Esophagus (tissue), 2 donors: ENCODE results near the gene RTL5. TPM values are rescaled to one million over a fixed set of nuclear protein-coding genes. Genes with fewer than 3 reads are reported as not detected.

Experiments used
- H3K27ac ChIP-seq, 2 donors: one replicate each; pipeline ENCODE4 v1.5.1; 2013; ENCODE audit warnings: low read depth in 2 of 2, mild to moderate bottlenecking in 2 of 2, inconsistent platforms in 1 of 2, low read length in 1 of 2, moderate library complexity in 1 of 2
- H3K27me3 ChIP-seq, 2 donors: one replicate each; pipeline ENCODE4 v1.6.1; 2013; ENCODE audit warnings: low read length in 2 of 2, control low read depth in 1 of 2, mild to moderate bottlenecking in 1 of 2; ENCODE audit not compliant: insufficient read depth in 2 of 2, control insufficient read depth in 1 of 2
- H3K36me3 ChIP-seq, 2 donors: one replicate each; pipeline ENCODE4 v1.6.1; 2013; ENCODE audit warnings: low read length in 1 of 2; ENCODE audit not compliant: control insufficient read depth in 2 of 2, insufficient read depth in 2 of 2
- H3K4me1 ChIP-seq, 2 donors: one replicate each; pipeline ENCODE4 v1.6.1; 2013; ENCODE audit warnings: low read length in 1 of 2; ENCODE audit not compliant: control insufficient read depth in 2 of 2, insufficient read depth in 2 of 2
- H3K4me3 ChIP-seq, 2 donors: one replicate each; pipeline ENCODE4 v1.5.1; 2013; ENCODE audit warnings: low read length in 2 of 2, mild to moderate bottlenecking in 2 of 2, low read depth in 1 of 2, moderate library complexity in 1 of 2
- H3K9me3 ChIP-seq, 2 donors: one replicate each; pipeline ENCODE4 v1.6.1; 2013; ENCODE audit warnings: mild to moderate bottlenecking in 2 of 2, low read depth in 1 of 2, low read length in 1 of 2, moderate library complexity in 1 of 2; ENCODE audit not compliant: control insufficient read depth in 2 of 2, insufficient read depth in 1 of 2
- WGBS, 2 donors: extraction: QIAGEN DNeasy Blood & Tissue Kit; methylation state at CpG; one replicate each; pipeline ENCODE4 v1.1.7; 2013; 5-methylcytosine and 5-hydroxymethylcytosine counted together
- polyA plus RNA-seq, 2 donors: library from polyadenylated mRNA; stranded (reverse); fragments of 200-250 nt; gene quantifications; one replicate each; pipeline ENCODE4 v1.2.3, GENCODE V29; 2013
- donor health status: healthy with polysubstance abuse.
- donor health status: Bipolar disorder and iron deficiency.

The RTL5 gene
- polyA plus RNA-seq, 2 donors, result 0.92 to 1.2 TPM

DNA sequence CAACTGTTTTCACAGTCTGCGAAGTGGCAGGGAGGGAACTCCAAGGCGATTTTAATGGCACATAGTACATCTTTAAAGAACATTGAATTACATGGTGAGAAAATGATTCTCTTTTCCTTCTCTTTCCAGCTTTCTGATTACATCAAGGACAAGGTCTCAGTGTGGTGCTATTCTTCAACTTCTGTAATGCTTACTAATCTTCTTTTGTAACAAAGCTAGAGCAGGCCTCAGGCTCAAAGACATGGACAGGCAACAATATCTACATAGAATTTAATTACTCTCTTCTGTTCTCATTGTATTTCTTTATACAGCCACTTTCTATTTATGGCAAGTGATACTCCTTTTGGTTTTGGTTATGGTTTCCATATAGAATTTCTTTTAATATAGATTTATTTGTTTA, 48.4 kb downstream of the RTL5 start:
- Histone ChIP-seq H3K36me3 (no peaks in the 10 kb centered on the region), H3K27ac (no peak overlapping the region), H3K4me3 (no peak overlapping the region), H3K27me3 (peaks cover 0 to 2% of the 10 kb centered on the region in 2 donors), H3K9me3 (no peaks in the 10 kb centered on the region), H3K4me1 (no peaks in the 10 kb centered on the region)
- WGBS, 2 donors, result 81 to 95% methylated on average over 2 of the region's 2 CpGs

DNA sequence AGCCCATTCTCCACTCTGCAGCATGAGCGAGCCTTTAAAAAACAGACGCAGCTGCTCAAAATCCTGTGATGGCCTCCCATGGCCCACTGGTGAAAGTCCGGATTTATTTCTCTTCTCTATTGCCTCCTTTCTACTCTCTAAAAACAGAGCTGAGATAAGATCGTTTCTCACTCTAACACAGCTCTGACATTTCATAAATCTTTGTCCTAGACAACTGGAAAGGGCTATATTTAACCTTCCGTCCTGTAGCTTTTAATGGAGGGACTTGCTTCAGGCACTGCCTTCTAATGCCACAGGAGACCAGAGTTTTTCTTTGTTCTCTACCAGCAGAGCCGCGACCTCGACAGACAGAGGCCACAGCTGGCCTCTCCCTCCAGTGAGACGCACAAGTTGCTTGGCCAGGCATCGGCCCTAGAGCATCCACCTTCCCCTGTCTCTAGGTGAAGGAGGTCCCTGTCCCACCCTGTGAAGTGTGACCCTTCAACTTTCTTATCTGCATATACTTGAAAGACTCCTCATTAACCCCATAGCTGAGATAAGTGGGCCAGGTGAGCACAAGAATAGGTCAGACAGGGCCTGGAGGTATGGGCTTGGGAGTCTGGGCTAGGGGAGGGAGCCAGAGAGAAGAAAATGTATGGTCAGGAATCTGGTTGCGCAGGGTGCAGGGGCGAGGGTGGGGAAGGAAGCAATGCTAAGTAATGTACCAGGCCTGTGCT, 50.0 kb downstream of the RTL5 start:
- Histone ChIP-seq H3K9me3 (no peaks in the 10 kb centered on the region), H3K27ac (no peak overlapping the region), H3K27me3 (peaks cover 0 to under 1% of the 10 kb centered on the region in 2 donors), H3K36me3 (no peaks in the 10 kb centered on the region), H3K4me1 (no peaks in the 10 kb centered on the region), H3K4me3 (no peak overlapping the region)
- 67 to 72% methylated on average over 12 of the region's 12 CpGs for WGBS, 2 donors

DNA sequence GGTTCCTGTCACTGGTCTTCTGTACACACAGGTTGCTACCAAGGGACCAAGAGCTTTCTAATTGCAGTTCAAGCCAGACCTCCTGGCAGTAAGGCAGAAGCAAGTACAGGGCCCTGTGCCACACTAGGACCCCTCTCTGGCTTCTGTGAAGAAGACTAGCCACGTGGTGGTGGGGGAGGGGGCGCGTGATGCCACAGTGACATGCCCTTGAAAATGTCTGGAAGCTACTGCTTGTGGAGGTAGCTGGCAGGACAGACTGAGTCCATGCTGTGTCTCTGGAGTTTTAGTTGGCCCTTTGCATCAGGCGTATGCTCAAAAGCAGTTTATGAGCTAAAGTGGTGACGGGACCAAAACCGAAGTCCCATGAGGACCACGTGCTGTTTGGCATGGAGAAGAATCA, 50.9 kb downstream of the RTL5 start:
- Histone ChIP-seq H3K27me3 (no peaks in the 10 kb centered on the region), H3K27ac (no peak overlapping the region), H3K4me1 (no peaks in the 10 kb centered on the region), H3K9me3 (no peaks in the 10 kb centered on the region), H3K4me3 (no peak overlapping the region), H3K36me3 (no peaks in the 10 kb centered on the region)
- WGBS, 2 donors, result 74 to 80% methylated on average over 7 of the region's 7 CpGs

DNA sequence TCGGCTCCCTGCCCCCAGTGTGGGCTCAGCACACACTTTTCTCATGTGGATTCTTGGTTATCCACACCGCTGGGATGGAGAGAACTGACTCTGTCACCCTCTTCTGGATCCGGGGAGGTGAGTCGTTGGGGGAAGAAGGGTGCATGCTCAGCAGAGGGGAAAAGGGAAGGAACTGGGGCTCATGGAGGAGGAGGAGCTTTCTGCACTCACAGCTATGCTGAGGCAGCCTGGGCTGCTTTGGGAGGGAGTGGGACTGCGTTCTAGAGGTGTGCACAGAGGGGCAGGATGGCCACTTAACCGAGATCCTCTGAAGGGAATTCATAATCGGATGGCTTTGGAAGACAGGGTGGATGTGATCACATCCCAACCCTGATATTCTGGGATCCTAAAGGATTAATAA, 51.6 kb downstream of the RTL5 start:
- Histone ChIP-seq H3K27me3 (no peaks in the 10 kb centered on the region), H3K9me3 (no peaks in the 10 kb centered on the region), H3K36me3 (no peaks in the 10 kb centered on the region), H3K4me3 (no peak overlapping the region), H3K27ac (no peak overlapping the region), H3K4me1 (no peaks in the 10 kb centered on the region)
- WGBS, 2 donors, result 65 to 69% methylated on average over 7 of the region's 7 CpGs

DNA sequence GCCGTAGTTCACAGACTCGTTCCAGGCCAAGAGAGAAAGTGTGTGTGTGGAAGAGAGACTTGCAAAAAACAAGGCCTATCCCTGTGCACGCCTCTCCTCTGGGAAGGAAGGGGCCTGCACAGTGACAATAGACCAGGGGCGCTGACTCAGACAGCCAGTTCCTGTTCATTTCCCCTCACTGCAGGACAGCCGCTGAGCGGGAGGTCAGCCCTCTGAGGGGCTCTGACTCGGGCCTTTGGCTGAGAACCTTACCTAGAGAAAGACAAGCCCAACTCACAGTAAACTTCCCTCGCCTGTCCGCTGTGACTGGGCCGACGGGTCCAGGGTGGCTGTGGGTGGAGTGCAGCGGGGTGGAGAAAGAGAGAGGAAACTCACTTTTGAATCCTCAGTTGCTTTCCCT, 52.1 kb downstream of the RTL5 start:
- no peaks in the 10 kb centered on the region for H3K9me3 ChIP-seq
- H3K27me3 ChIP-seq, result no peaks in the 10 kb centered on the region
- 74 to 76% methylated on average over 12 of the region's 12 CpGs for WGBS, 2 donors
- H3K36me3 ChIP-seq, result no peaks in the 10 kb centered on the region
- no peak overlapping the region for H3K27ac ChIP-seq
- no peaks in the 10 kb centered on the region for H3K4me1 ChIP-seq
- no peak overlapping the region for H3K4me3 ChIP-seq

DNA sequence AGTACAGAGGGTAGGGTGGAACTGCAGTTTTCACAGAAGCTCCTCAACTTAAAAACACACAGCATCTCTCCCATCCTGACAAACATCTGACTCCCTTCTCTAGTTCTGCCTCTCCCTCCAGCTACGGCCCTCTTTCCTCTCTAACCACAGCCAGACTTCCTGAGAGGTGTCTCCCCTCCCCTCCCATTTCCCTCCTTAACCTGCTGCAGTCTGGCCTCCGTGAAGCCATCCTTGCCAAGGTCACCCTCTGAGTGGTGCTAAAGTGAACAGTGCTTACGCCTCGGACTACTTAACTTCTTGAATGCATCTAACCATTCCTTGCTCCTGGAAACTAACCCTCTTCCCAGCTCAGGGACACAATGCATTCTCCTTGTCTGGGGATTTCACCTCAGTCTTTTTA, 53.3 kb downstream of the RTL5 start:
- Histone ChIP-seq H3K27me3 (no peaks in the 10 kb centered on the region), H3K27ac (no peak overlapping the region), H3K9me3 (no peaks in the 10 kb centered on the region), H3K36me3 (no peaks in the 10 kb centered on the region), H3K4me3 (no peak overlapping the region), H3K4me1 (no peaks in the 10 kb centered on the region)
- 66 to 73% methylated on average over 4 of the region's 4 CpGs for WGBS, 2 donors

Other genes with a start within 250 kb of the RTL5 start
- gene NHSL2, start 221.1 kb downstream of the RTL5 start, polyA plus RNA-seq, result under 1 TPM; 0.41 to 0.51 TPM
- gene PIN4, start 49.8 kb upstream of the RTL5 start, polyA plus RNA-seq, result 10 to 100 TPM; 10.5 to 28.6 TPM
- 1 to 10 TPM; 1.1 to 1.7 TPM for gene ERCC6L, start 107.1 kb upstream of the RTL5 start, polyA plus RNA-seq
- gene RPS4X, start 145.3 kb upstream of the RTL5 start, polyA plus RNA-seq, result 1,000 to 10,000 TPM in 1 of 2 donors, 100 to 1,000 TPM in 1; 743 to 1,473 TPM
- under 1 TPM; 0.12 to 0.18 TPM for gene CITED1, start 174.0 kb upstream of the RTL5 start, polyA plus RNA-seq